ENCODE measurements around the gene C16orf82.

DNA sequence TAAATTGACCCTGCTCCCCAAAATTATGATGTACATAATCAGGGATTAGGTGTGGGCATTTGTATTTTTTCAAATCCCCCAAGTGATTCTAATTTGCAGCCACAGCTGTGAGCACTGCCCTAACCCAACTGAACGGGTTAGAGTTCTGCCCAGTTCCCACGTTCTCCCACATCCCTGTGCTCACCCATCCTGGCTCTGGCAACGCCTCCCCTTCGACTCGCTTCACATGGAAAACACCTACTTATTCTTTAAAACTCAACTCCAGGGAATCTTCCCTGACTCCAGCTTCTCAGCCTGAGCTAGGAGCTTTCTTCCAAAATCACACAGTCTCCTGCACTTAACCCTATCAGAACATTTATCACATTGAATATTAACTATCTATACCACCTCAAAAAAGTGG is 17.6 kb upstream of the C16orf82 start:
- TF ChIP-seq, protein P1, sequence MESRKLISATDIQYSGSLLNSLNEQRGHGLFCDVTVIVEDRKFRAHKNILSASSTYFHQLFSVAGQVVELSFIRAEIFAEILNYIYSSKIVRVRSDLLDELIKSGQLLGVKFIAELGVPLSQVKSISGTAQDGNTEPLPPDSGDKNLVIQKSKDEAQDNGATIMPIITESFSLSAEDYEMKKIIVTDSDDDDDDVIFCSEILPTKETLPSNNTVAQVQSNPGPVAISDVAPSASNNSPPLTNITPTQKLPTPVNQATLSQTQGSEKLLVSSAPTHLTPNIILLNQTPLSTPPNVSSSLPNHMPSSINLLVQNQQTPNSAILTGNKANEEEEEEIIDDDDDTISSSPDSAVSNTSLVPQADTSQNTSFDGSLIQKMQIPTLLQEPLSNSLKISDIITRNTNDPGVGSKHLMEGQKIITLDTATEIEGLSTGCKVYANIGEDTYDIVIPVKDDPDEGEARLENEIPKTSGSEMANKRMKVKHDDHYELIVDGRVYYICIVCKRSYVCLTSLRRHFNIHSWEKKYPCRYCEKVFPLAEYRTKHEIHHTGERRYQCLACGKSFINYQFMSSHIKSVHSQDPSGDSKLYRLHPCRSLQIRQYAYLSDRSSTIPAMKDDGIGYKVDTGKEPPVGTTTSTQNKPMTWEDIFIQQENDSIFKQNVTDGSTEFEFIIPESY (IDR thresholded peaks at IDR 0.05; ENCODE audit: borderline replicate concordance, low read depth) = no peak
- TF ChIP-seq POLR2AphosphoS5 (IDR thresholded peaks at IDR 0.05; ENCODE audit: low read depth, low read length) (no peak), RCOR1 (IDR thresholded peaks at IDR 0.05; ENCODE audit: low read length) (no peak), SIN3A (IDR thresholded peaks at IDR 0.05; ENCODE audit: borderline replicate concordance, low read depth, low read length) (no peak), CTCF (IDR thresholded peaks at IDR 0.05) (no peak), EP300 (IDR thresholded peaks at IDR 0.05; ENCODE audit: borderline replicate concordance in 1 of 2, low read depth in 1 of 2, low read length in 1 of 2) (no peak), CHD2 (IDR thresholded peaks at IDR 0.05; ENCODE audit: low read length, partially characterized antibody) (no peak), ELF1 (IDR thresholded peaks at IDR 0.05) (no peak), TAF1 (IDR thresholded peaks at IDR 0.05; ENCODE audit: borderline replicate concordance, low read depth, low read length) (no peak), SMC3 (IDR thresholded peaks at IDR 0.05; ENCODE audit: low read depth, low read length) (no peak)
- TF ChIP-seq, protein P2, sequence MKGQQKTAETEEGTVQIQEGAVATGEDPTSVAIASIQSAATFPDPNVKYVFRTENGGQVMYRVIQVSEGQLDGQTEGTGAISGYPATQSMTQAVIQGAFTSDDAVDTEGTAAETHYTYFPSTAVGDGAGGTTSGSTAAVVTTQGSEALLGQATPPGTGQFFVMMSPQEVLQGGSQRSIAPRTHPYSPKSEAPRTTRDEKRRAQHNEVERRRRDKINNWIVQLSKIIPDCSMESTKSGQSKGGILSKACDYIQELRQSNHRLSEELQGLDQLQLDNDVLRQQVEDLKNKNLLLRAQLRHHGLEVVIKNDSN (IDR thresholded peaks at IDR 0.05; ENCODE audit: borderline replicate concordance, low read depth) = no peak
